AG10803 (cell line): Measurements from ENCODE around the gene PARD3B.
"Not testable (repeated sequence)": the region's sequence is repeated elsewhere in the genome, so short reads cannot be mapped to it uniquely, and the experiment has no call there.

Experiments
- DNase-seq: peaks from one replicate; pipeline ENCODE4 v3.0.0; 2010; ENCODE audit warnings: low read depth
- H3K4me3 ChIP-seq: 2 replicates; pipeline ENCODE4 v1.5.1; 2011; ENCODE audit warnings: mild to moderate bottlenecking, low read length, control low read depth
- CTCF ChIP-seq: conservative IDR thresholded peaks from 2 replicates; pipeline ENCODE4 v1.5.1; 2011; ENCODE audit warnings: mild to moderate bottlenecking, low read length, control low read depth, inconsistent platforms

Gene PARD3B

GRCh38 chr2:205482399-205483081 lies 937.3 kb downstream of the PARD3B start:
- no peak for DNase-seq
- no peak overlapping the region for H3K4me3 ChIP-seq
- TF ChIP-seq CTCF: no peak

- TF ChIP-seq CTCF: no peak
- DNase-seq: no peak
- no peak overlapping the region for H3K4me3 ChIP-seq
Observed at GRCh38 chr2:205483095-205483494, 937.8 kb downstream of the PARD3B start.

- H3K4me3 ChIP-seq: no peak overlapping the region
Observed at GRCh38 chr2:205484215-205484614, 938.9 kb downstream of the PARD3B start.

GRCh38 chr2:205484764-205485163 lies 939.5 kb downstream of the PARD3B start:
- TF ChIP-seq CTCF: no peak
- no peak for DNase-seq

More at GRCh38 chr2:205484215-205484614, 938.9 kb downstream of the PARD3B start:
- no peak for DNase-seq
- no peak for TF ChIP-seq CTCF

GRCh38 chr2:205493528-205493927 lies 948.3 kb downstream of the PARD3B start:
- H3K4me3 ChIP-seq, DNase-seq: not testable (repeated sequence)

More at GRCh38 chr2:205484764-205485163, 939.5 kb downstream of the PARD3B start:
- no peak overlapping the region for H3K4me3 ChIP-seq

GRCh38 chr2:205494537-205495235 lies 949.4 kb downstream of the PARD3B start:
- no peak for TF ChIP-seq CTCF
- no peak overlapping the region for H3K4me3 ChIP-seq
- peak; percentile 26 for DNase-seq

- TF ChIP-seq CTCF: no peak
Observed at GRCh38 chr2:205495819-205496218, 950.5 kb downstream of the PARD3B start.

More at GRCh38 chr2:205495819-205496218, 950.5 kb downstream of the PARD3B start:
- peak; percentile 53 for DNase-seq
- H3K4me3 ChIP-seq: no peak overlapping the region
